Measurements from ENCODE around the gene KCTD5. TPM values are rescaled to one million over a fixed set of nuclear protein-coding genes. Genes with fewer than 3 reads are reported as not detected.

The KCTD5 gene
- total RNA-seq, 4 donors from 2014 or later = 13.7 to 22.7 (median 21.2) TPM

GRCh38 chr16:2739625-2740430 is 57.5 kb downstream of the KCTD5 start:
- TF ChIP-seq CTCF (IDR thresholded peaks at IDR 0.05; ENCODE audit: low read depth) = no peak

- TF ChIP-seq CTCF (IDR thresholded peaks at IDR 0.05; ENCODE audit: low read depth) = no peak
Observed at GRCh38 chr16:2740476-2740875, 58.2 kb downstream of the KCTD5 start.

GRCh38 chr16:2741168-2741567 is 58.8 kb downstream of the KCTD5 start:
- TF ChIP-seq CTCF (IDR thresholded peaks at IDR 0.05; ENCODE audit: low read depth) = no peak

DNA sequence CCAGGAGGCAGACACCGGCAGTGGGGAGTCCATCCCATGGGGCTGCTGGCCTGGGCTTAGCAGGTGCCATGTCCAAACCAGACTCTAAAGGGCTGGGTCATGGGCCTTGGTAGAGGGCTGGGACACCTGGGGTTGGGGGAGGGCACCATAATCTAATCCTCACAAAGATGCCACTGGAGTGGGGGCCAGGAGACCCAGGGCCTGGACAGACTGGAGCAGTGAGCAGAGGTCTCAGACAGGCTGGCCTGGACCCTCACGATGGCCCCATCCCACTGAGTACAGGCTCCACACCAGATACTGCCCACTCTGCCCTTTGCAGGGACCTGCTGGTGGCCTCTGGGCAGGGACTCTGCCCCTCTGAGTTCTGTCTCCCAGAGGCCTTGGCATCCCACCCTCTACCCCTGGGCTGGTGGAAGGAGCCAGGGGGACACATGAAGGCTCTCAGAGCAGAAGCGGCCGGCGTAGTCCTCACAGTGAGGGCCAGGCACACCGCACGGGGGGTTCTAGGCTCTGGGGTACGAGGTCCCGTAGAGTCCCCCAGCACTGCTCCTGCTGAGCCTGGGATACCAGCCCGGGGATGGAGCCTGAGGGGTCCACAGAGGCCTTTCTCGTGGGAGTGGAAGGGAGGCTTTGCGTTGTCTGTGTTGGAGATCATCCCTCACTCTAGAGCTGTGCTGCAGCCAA is 60.1 kb downstream of the KCTD5 start:
- no peak for TF ChIP-seq CTCF (IDR thresholded peaks at IDR 0.05; ENCODE audit: low read depth)

DNA sequence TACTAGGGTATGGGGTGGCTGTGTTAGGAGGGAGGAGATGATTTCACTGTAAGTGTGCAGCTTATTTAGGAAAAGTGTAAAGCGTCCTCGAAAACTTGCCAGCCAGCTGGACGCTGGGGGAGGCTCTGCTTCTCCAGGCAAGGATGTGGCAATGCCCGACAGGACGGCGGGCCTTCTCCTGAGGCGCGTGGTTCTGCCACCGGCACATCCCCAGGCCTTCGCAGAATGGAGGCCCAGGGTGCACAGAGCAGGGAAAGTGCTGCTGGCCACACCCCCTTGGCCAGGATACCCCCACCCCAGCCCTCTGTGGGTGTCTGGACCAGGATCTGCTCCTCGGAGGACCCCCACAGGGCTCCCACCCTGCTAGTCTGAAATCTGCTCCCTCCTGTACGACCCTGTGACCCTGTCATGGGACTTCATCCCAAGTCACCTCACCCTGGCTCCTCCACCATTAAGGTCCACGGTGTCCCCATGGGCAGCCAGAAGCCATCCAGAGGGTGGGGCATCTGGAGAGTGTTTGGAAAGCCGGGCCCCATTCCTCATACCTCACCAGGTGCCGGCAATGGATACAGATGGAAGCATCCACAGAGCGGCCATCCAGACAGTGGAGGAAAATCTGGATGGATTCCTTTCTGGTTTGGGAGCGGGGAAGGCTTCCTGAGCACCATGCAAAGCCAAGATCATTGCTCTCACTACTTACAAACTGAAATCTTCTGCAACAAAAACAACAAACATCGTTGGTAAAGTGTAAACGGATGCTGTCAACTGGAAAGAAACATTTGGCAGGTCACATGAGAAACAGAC is 60.9 kb downstream of the KCTD5 start:
- no peak for TF ChIP-seq CTCF (IDR thresholded peaks at IDR 0.05; ENCODE audit: low read depth)

DNA sequence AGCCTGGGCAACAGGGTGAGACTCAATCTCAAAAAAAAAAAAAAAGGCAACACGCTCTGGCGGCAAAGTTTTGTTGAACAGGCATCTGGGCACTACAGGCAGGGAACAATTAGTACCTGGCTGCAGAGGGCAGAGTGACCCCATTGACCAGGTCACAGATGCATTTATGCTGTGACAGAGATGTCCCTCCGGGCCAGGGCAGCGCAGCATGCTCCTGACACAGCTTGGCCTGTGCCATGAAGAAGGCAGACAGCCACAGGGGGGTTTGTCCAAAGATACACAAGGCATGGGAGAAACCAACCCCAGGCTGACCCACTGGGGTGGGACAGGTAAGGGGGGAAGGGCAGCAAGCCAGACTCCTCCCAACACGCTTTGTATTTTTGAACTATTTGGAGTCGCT is 62.4 kb downstream of the KCTD5 start:
- no peak for TF ChIP-seq CTCF (IDR thresholded peaks at IDR 0.05; ENCODE audit: low read depth)

Measured in subcutaneous adipose tissue (tissue), 4 donors.